Endothelial cell of umbilical vein (primary cell): ENCODE results near the gene RPP21. TPM values are rescaled to one million over a fixed set of nuclear protein-coding genes. Genes with fewer than 3 reads are reported as not detected.

ENCODE experiments used
- BruUV-seq: library from RNA; stranded (reverse); fragments of 400-500 nt; replicated peaks from 2 replicates; lab custom pipeline; 2021; lab: Mats Ljungman, UMichigan
- CTCF ChIA-PET: fragments of 300-600, 350-600 bp; sonication (Branson Sonifier 250); formaldehyde crosslinking; loops from one replicate; lab custom pipeline; 2021; ENCODE audit warnings: antibody characterized with exemption, inconsistent platforms; lab: Charles Lee
- POLR2A ChIA-PET: fragments of 300-600, 350-600 bp; sonication (Branson Sonifier 250); formaldehyde crosslinking; loops from one replicate; lab custom pipeline; 2021; ENCODE audit warnings: antibody characterized with exemption, inconsistent platforms; lab: Charles Lee
- DNase-seq: peaks from one replicate; pipeline ENCODE4 v3.0.0-alpha.2; 2011; ENCODE audit warnings: low read depth, low spot score
- FAIRE-seq: peaks from 2 replicates; lab custom pipeline; 2011; peaks lifted over from hg19 to GRCh38; lab: Jason Lieb, UNC
- H2AFZ ChIP-seq: 2 replicates; pipeline ENCODE4 v1.6.0; 2012; ENCODE audit warnings: low read depth, low read length, control low read depth, inconsistent platforms
- H3K27ac ChIP-seq: 2 replicates; pipeline ENCODE4 v1.5.1; 2011; ENCODE audit warnings: low read depth, mild to moderate bottlenecking, control low read depth, low read length, moderate library complexity; ENCODE audit not compliant: insufficient read depth
- H3K27me3 ChIP-seq, 2 experiments: 2 replicates each; pipeline versions ENCODE4 v1.6.0 to v1.6.1; 2011; ENCODE audit warnings: low read length in 2 of 2, mixed read lengths in 1 of 2; ENCODE audit not compliant: control insufficient read depth in 2 of 2, insufficient read depth in 2 of 2
- H3K36me3 ChIP-seq, 2 experiments: 2 replicates in 1 of 2; 3 replicates in 1 of 2; pipeline ENCODE4 v1.5.1; 2011; ENCODE audit warnings: low read length in 2 of 2, mild to moderate bottlenecking in 1 of 2, moderate library complexity in 1 of 2; ENCODE audit not compliant: control insufficient read depth in 2 of 2, insufficient read depth in 2 of 2; ENCODE audit errors: extremely low read depth in 1 of 2
- H3K4me1 ChIP-seq: 3 replicates; pipeline ENCODE4 v1.5.1; 2011; ENCODE audit warnings: mild to moderate bottlenecking, low read length; ENCODE audit not compliant: control insufficient read depth, insufficient read depth; ENCODE audit errors: extremely low read depth
- H3K4me2 ChIP-seq: 2 replicates; pipeline ENCODE4 v1.6.1; 2011; ENCODE audit warnings: low read length, control low read depth, mixed read lengths; ENCODE audit not compliant: insufficient read depth
- H3K4me3 ChIP-seq, 3 experiments: fragments of 200-600 bp in 1 of 3; sonication (generic), shearing (Covaris generic) in 1 of 3; replicated peaks in 1 of 3; 2 replicates each; pipeline ENCODE4 v1.5.1; 2011 to 2016; ENCODE audit warnings: control low read depth in 3 of 3, low read length in 3 of 3, mild to moderate bottlenecking in 2 of 3, inconsistent platforms in 1 of 3, low read depth in 1 of 3, moderate library complexity in 1 of 3; ENCODE audit not compliant: insufficient read depth in 1 of 3
- H3K79me2 ChIP-seq: 2 replicates; pipeline ENCODE4 v1.6.0; 2012; ENCODE audit warnings: low read length, inconsistent platforms; ENCODE audit not compliant: control insufficient read depth, insufficient read depth
- H3K9ac ChIP-seq: replicated peaks from 2 replicates; pipeline ENCODE3; 2011; ENCODE audit warnings: low read length, control low read depth; ENCODE audit not compliant: insufficient read depth; ENCODE audit errors: extremely low read depth
- H3K9me1 ChIP-seq: replicated peaks from 3 replicates; pipeline ENCODE4 v1.6.0; 2011; ENCODE audit warnings: mild to moderate bottlenecking, low read length; ENCODE audit not compliant: control insufficient read depth, insufficient read depth; ENCODE audit errors: extremely low read depth
- H3K9me3 ChIP-seq: replicated peaks from 2 replicates; pipeline ENCODE4 v1.5.1; 2012; ENCODE audit warnings: low read length, inconsistent platforms; ENCODE audit not compliant: control insufficient read depth, insufficient read depth
- H4K20me1 ChIP-seq: replicated peaks from 2 replicates; pipeline ENCODE3; 2011; ENCODE audit warnings: mild to moderate bottlenecking, low read length; ENCODE audit not compliant: control insufficient read depth, insufficient read depth; ENCODE audit errors: extremely low read depth
- CTCF ChIP-seq, 2 donors: IDR thresholded peaks; 1 replicate in 1 of 2; 2 replicates in 1 of 2; pipeline ENCODE4 v1.5.1; 2011; ENCODE audit warnings: low read length in 2 of 2, mild to moderate bottlenecking in 2 of 2, moderate library complexity in 2 of 2, control low read depth in 1 of 2, inconsistent platforms in 1 of 2, low read depth in 1 of 2; ENCODE audit not compliant: insufficient read depth in 1 of 2; ENCODE audit errors: extremely low read depth in 1 of 2
- EZH2 ChIP-seq: IDR thresholded peaks from 2 replicates; pipeline ENCODE4 v1.6.1; 2012; ENCODE audit warnings: borderline replicate concordance, low read depth, mild to moderate bottlenecking, moderate library complexity, low read length, inconsistent platforms; ENCODE audit not compliant: severe bottlenecking
- FOS ChIP-seq: IDR thresholded peaks from 2 replicates; pipeline ENCODE4 v1.6.1; 2011; ENCODE audit warnings: mild to moderate bottlenecking, low read length, moderate library complexity, borderline replicate concordance; ENCODE audit not compliant: insufficient read depth
- GATA2 ChIP-seq: IDR thresholded peaks from 2 replicates; pipeline ENCODE4 v1.7.0; 2011; ENCODE audit warnings: low read depth, mild to moderate bottlenecking, moderate library complexity, mixed read lengths, low read length; ENCODE audit not compliant: insufficient read length, insufficient read depth
- JUN ChIP-seq: IDR thresholded peaks from 2 replicates; pipeline ENCODE4 v1.6.1; 2011; ENCODE audit warnings: borderline replicate concordance, low read depth; ENCODE audit not compliant: insufficient read length, insufficient read depth
- MYC ChIP-seq: IDR thresholded peaks from one replicate; pipeline ENCODE4 v1.6.1; 2011; ENCODE audit warnings: mild to moderate bottlenecking, low read depth, low read length
- POLR2A ChIP-seq: IDR thresholded peaks from 2 replicates; pipeline ENCODE4 v1.6.1; 2012; ENCODE audit warnings: low read depth, mild to moderate bottlenecking, control low read depth, low read length
- POLR2AphosphoS5 ChIP-seq: IDR thresholded peaks from 2 replicates; pipeline ENCODE4 v1.6.1; 2012; ENCODE audit warnings: low read depth, mild to moderate bottlenecking, control low read depth, low read length, moderate library complexity; ENCODE audit not compliant: insufficient read depth
- dilution Hi-C: fragments of 300-500 bp; cut with MboI; formaldehyde crosslinking; loops from one replicate; pipeline ENCODE4 v1.15.0; 2019; ENCODE audit warnings: low sequenced_read_pairs; ENCODE audit not compliant: extremely low pct_ligation_motif_present
- intact Hi-C: fragments of 100-400 bp; cut with micrococcal nuclease; formaldehyde crosslinking; loops from one replicate; pipeline ENCODE4 v1.10.0; 2022
- polyA plus RNA-seq, 4 experiments: library from polyadenylated mRNA; depleted of rRNA in 3 of 4; stranded (reverse) in 3 of 4; unstranded in 1 of 4; fragments of >200 nt; gene quantifications; 2 replicates each; pipeline versions ENCODE4 v1.2.1 to v1.2.3, GENCODE V29; 2011 to 2012; ENCODE audit warnings: missing spikeins in 1 of 4
- total RNA-seq: library from RNA; stranded (reverse); gene quantifications from 2 replicates; pipeline ENCODE4 v1.2.3, GENCODE V29; 2021
- TF ChIP-seq, protein P1 (sequence below): IDR thresholded peaks from 2 replicates; pipeline ENCODE4 v1.6.1; 2011; ENCODE audit not compliant: insufficient read depth, insufficient read length

The RPP21 gene
- total and polyA plus RNA-seq, 2 donors (not counting 3 experiments of a cell fraction or from before 2014, with no cell fraction given): 35.3 to 101 TPM

DNA sequence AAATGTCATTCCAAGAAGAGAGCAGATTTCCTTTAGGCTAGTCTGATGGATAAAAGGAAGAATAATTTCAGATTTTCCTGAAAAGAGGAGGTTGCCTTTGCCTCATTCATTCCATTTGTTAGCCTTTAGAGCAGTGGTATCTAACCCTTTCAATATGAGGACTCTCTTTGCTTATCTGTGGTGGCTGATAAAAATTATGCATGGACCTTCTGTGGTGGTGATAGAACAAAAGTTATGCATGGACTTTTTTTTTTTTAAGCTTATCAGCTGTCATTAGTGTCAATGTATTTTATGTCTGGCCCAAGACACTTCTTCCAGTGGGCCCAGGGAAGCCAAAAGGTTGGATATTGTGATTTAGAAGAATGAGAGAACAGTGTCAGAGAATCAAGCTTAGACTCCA is 16.6 kb upstream of the RPP21 start:
- H3K27ac ChIP-seq: no peak overlapping the region
- no peak overlapping the region for H2AFZ ChIP-seq
- DNase-seq: no peak
- no peak overlapping the region for H3K4me3 ChIP-seq
- no peaks in the 10 kb centered on the region for H3K9me1 ChIP-seq
- no peaks in the 10 kb centered on the region for H3K27me3 ChIP-seq
- TF ChIP-seq, protein P1, sequence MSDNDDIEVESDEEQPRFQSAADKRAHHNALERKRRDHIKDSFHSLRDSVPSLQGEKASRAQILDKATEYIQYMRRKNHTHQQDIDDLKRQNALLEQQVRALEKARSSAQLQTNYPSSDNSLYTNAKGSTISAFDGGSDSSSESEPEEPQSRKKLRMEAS: no peak
- TF ChIP-seq CTCF (IDR thresholded peaks at IDR 0.05; ENCODE audit: extremely low read depth in 1 of 2, insufficient read depth in 1 of 2, low read depth in 1 of 2, low read length in 2 of 2) (no peak), POLR2A (no peak), POLR2AphosphoS5 (no peak), EZH2 (no peak), FOS (no peak), MYC (no peak), GATA2 (no peak), JUN (no peak)
- no peak for FAIRE-seq
- peaks cover 5 to 6% of the 10 kb centered on the region in 2 experiments for H3K36me3 ChIP-seq
- H3K4me2 ChIP-seq: no peak overlapping the region
- no peaks in the 10 kb centered on the region for H4K20me1 ChIP-seq
- CTCF ChIA-PET: no interaction called here
- dilution Hi-C loops: no loop called here
- POLR2A ChIA-PET: no interaction called here
- intact Hi-C loops: loop anchor here (5.0 kb wide), 1 partner anchor 261 kb away; the partner anchor contains the start of gene PPP1R11
- no TSS peak for BruUV-seq
- H3K79me2 ChIP-seq: peaks cover 28% of the 10 kb centered on the region
- no peak overlapping the region for H3K9ac ChIP-seq
- H3K9me3 ChIP-seq: no peaks in the 10 kb centered on the region
- peaks cover 24% of the 10 kb centered on the region for H3K4me1 ChIP-seq
